PC-3 (cell line): ENCODE measurements around the gene PADI3. TPM values are rescaled to one million over a fixed set of nuclear protein-coding genes. Genes with fewer than 3 reads are reported as not detected.

Experiments used
- ATAC-seq: fragments of 200-7000 bp; cut with Tn5 transposase; 2 replicates; pipeline ENCODE4 v1.9.1; 2020; ENCODE audit warnings: mild to moderate bottlenecking, moderate library complexity
- BruUV-seq: library from RNA; stranded (reverse); fragments of 400-500 nt; replicated peaks from 2 replicates; lab custom pipeline; 2021; lab: Mats Ljungman, UMichigan
- CTCF ChIA-PET: fragments of 300-600 bp; sonication (Branson Sonifier 250); formaldehyde crosslinking; loops from one replicate; lab custom pipeline; 2022; ENCODE audit warnings: antibody characterized with exemption; lab: Charles Lee
- POLR2A ChIA-PET: fragments of 300-600 bp; sonication (Branson Sonifier 250); formaldehyde crosslinking; loops from one replicate; lab custom pipeline; 2022; ENCODE audit warnings: antibody characterized with exemption; ENCODE audit not compliant: unreplicated experiment; lab: Charles Lee
- DNase-seq: peaks from one replicate; pipeline ENCODE4 v3.0.0-alpha.2; 2015
- H2AFZ ChIP-seq: fragments of 300-600 bp; sonication (generic); 2 replicates; pipeline ENCODE4 v1.6.0; 2016; ENCODE audit warnings: antibody characterized with exemption, low read length
- H3F3A ChIP-seq: fragments of 300-600 bp; sonication (generic); one replicate; pipeline ENCODE4 v1.6.0; 2017; ENCODE audit warnings: antibody characterized with exemption, low read length, control low read depth, mild to moderate bottlenecking; ENCODE audit not compliant: unreplicated experiment
- H3K27ac ChIP-seq: fragments of 300-600 bp; sonication (generic); 2 replicates; pipeline ENCODE4 v1.5.1; 2016; ENCODE audit warnings: mild to moderate bottlenecking, low read length
- H3K27me3 ChIP-seq: fragments of 300-600 bp; sonication (generic); 2 replicates; pipeline ENCODE4 v1.6.1; 2016; ENCODE audit warnings: low read length, mixed read lengths
- H3K36me3 ChIP-seq: fragments of 300-600 bp; sonication (generic); 2 replicates; pipeline ENCODE4 v1.6.1; 2016; ENCODE audit warnings: low read depth, mixed run types, low read length, mixed read lengths
- H3K4me1 ChIP-seq: fragments of 300-600 bp; sonication (generic); 2 replicates; pipeline ENCODE4 v1.5.1; 2016; ENCODE audit warnings: low read length; ENCODE audit not compliant: insufficient read depth
- H3K4me2 ChIP-seq: fragments of 300-600 bp; sonication (generic); 2 replicates; pipeline ENCODE4 v1.6.0; 2016; ENCODE audit warnings: low read length
- H3K4me3 ChIP-seq: fragments of 300-600 bp; sonication (generic); 2 replicates; pipeline ENCODE4 v1.5.1; 2016; ENCODE audit warnings: mild to moderate bottlenecking, low read length, mixed read lengths
- H3K79me2 ChIP-seq: fragments of 300-600 bp; sonication (generic); 2 replicates; pipeline ENCODE4 v1.6.1; 2017; ENCODE audit warnings: low read length, mixed read lengths
- H3K9ac ChIP-seq: fragments of 300-600 bp; sonication (generic); 2 replicates; pipeline ENCODE4 v1.6.0; 2016; ENCODE audit warnings: mild to moderate bottlenecking, low read length
- H3K9me2 ChIP-seq: fragments of 300-600 bp; sonication (generic); replicated peaks from 2 replicates; pipeline ENCODE4 v1.6.1; 2016; ENCODE audit warnings: mixed run types, low read length, mixed read lengths
- H3K9me3 ChIP-seq: fragments of 300-600 bp; sonication (generic); 2 replicates; pipeline ENCODE4 v1.6.1; 2016; ENCODE audit warnings: low read length, mixed read lengths
- H4K20me1 ChIP-seq: fragments of 300-600 bp; sonication (generic); 2 replicates; pipeline ENCODE4 v1.6.1; 2016; ENCODE audit warnings: low read length, mixed read lengths
- EZH2 ChIP-seq: fragments of 300-600 bp; sonication (generic); IDR thresholded peaks from one replicate; pipeline ENCODE4 v1.6.1; 2017; ENCODE audit warnings: antibody characterized with exemption, mild to moderate bottlenecking, low read length; ENCODE audit not compliant: unreplicated experiment
- EZH2phosphoT487 ChIP-seq: fragments of 300-600 bp; sonication (generic); IDR thresholded peaks from 2 replicates; pipeline ENCODE4 v1.6.1; 2018; ENCODE audit warnings: mild to moderate bottlenecking, antibody characterized with exemption, low read length, borderline replicate concordance
- intact Hi-C: fragments of 100-400 bp; cut with micrococcal nuclease; formaldehyde crosslinking; loops from 2 replicates; pipeline ENCODE4 v1.9.0; 2023
- total RNA-seq: library from RNA; depleted of rRNA; stranded (reverse); fragments of >200 nt; gene quantifications from 2 replicates; pipeline ENCODE4 v1.2.3, GENCODE V29; 2014
- TF ChIP-seq, protein P1 (sequence below): fragments of 300-600 bp; sonication (generic); conservative IDR thresholded peaks from 2 replicates; pipeline ENCODE4 v1.5.1; 2017; ENCODE audit warnings: antibody characterized with exemption, low read depth, mild to moderate bottlenecking, low read length

The PADI3 gene
- total RNA-seq, 1 experiment from 2014 or later = 0.26 TPM

DNA sequence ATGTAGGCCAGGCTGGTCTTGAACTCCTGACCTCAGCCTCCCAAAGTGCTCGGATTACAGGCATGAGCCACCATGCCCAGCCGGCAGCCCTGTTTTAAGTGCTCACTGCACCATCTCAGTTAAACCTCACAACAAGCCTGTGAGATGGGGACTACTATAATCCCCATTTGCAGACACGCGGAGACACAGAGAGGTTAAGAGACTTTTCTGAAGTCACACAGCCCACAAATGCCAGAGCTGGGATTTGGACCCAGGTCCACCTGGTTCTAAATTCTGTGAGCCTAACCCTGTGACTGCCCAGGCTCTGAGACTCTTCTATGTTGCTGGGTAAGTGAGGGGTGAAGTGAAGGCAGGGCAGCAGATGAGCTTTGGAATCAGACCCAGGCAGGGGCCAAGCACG, 37.5 kb upstream of the PADI3 start:
- H3F3A ChIP-seq = no peaks in the 10 kb centered on the region
- H3K9me2 ChIP-seq = no peaks in the 10 kb centered on the region
- H3K4me2 ChIP-seq = no peak overlapping the region
- TF ChIP-seq EZH2 (no peak), EZH2phosphoT487 (no peak)
- TF ChIP-seq, protein P1, sequence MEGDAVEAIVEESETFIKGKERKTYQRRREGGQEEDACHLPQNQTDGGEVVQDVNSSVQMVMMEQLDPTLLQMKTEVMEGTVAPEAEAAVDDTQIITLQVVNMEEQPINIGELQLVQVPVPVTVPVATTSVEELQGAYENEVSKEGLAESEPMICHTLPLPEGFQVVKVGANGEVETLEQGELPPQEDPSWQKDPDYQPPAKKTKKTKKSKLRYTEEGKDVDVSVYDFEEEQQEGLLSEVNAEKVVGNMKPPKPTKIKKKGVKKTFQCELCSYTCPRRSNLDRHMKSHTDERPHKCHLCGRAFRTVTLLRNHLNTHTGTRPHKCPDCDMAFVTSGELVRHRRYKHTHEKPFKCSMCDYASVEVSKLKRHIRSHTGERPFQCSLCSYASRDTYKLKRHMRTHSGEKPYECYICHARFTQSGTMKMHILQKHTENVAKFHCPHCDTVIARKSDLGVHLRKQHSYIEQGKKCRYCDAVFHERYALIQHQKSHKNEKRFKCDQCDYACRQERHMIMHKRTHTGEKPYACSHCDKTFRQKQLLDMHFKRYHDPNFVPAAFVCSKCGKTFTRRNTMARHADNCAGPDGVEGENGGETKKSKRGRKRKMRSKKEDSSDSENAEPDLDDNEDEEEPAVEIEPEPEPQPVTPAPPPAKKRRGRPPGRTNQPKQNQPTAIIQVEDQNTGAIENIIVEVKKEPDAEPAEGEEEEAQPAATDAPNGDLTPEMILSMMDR = no peak
- no peaks in the 10 kb centered on the region for H3K36me3 ChIP-seq
- intact Hi-C loops = no loop called here
- H3K4me1 ChIP-seq = peaks cover 40% of the 10 kb centered on the region
- CTCF ChIA-PET = no interaction called here
- H3K27me3 ChIP-seq = no peaks in the 10 kb centered on the region
- DNase-seq = no peak
- H4K20me1 ChIP-seq = no peaks in the 10 kb centered on the region
- no peak overlapping the region for H2AFZ ChIP-seq
- POLR2A ChIA-PET = no interaction called here
- no peak overlapping the region for H3K9ac ChIP-seq
- no peaks in the 10 kb centered on the region for H3K9me3 ChIP-seq
- ATAC-seq = no peak
- no peak overlapping the region for H3K27ac ChIP-seq
- H3K4me3 ChIP-seq = no peak overlapping the region
- no peaks in the 10 kb centered on the region for H3K79me2 ChIP-seq
- no TSS peak for BruUV-seq

DNA sequence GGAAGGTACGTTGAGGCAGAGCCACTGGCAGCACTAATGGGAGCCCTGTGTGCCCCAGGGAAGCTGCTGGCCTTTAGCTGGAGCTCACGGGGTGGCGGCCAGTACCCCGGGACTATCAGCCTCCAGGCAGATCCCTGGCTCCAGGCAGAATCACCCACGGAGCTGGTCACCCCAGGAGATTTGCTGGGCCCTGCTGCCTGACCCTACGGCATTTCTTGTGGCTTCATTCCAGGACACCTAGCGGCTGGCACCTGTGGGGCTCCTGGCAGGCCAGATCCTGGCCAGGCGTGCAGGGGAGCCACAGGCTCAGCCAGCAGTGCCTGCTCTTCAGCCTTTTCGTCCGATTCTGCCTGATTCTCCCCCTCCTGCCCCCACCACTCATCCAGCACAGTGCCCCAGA, 36.9 kb upstream of the PADI3 start:
- Histone ChIP-seq H3K79me2 (no peaks in the 10 kb centered on the region), H2AFZ (no peak overlapping the region), H3F3A (no peaks in the 10 kb centered on the region), H3K4me3 (no peak overlapping the region), H3K4me1 (peaks cover 37% of the 10 kb centered on the region), H3K9ac (no peak overlapping the region), H3K9me3 (no peaks in the 10 kb centered on the region), H3K9me2 (no peaks in the 10 kb centered on the region), H3K4me2 (no peak overlapping the region), H4K20me1 (no peaks in the 10 kb centered on the region), H3K27ac (no peak overlapping the region), H3K27me3 (no peaks in the 10 kb centered on the region), H3K36me3 (no peaks in the 10 kb centered on the region)
- TF ChIP-seq EZH2 (no peak), EZH2phosphoT487 (no peak)
- TF ChIP-seq, protein P1 = no peak
- CTCF ChIA-PET = no interaction called here
- ATAC-seq (no peak), DNase-seq (no peak)
- no TSS peak for BruUV-seq
- intact Hi-C loops = no loop called here
- POLR2A ChIA-PET = no interaction called here

DNA sequence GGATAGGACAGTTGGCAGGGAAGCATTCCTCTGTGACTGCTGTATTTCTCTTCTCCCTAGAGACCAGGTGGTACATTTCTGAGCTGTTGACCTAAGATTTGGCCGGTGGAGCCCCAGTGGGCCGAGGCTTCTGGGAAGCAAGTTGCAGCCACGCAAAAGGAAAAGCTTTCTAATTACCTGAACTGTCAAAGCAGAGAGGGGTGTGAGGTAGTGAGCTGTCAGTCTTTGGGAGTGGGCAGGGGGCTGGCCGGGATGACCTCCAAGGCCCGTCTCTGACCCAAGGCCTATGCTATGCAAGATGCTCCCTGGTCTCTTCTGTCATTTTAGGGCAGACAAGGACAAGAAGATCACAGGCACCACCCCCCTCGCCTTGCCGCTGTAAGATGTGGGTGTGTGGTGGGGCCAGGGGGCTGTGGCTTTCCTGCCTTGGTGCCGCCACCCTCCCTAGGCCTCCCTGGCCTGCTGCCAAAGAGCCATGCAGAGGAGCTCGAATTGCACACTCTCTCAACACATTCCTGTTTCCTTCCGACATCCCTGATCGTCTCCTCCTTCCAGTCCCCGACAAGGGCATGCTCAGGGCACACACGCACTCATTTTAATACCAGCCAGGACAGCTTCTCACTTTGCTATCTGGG, 36.3 kb upstream of the PADI3 start:
- DNase-seq (no peak), ATAC-seq (no peak)
- Histone ChIP-seq H4K20me1 (no peaks in the 10 kb centered on the region), H3K9me3 (no peaks in the 10 kb centered on the region), H3K9ac (no peak overlapping the region), H3K36me3 (no peaks in the 10 kb centered on the region), H3K27ac (no peak overlapping the region), H2AFZ (no peak overlapping the region), H3K27me3 (no peaks in the 10 kb centered on the region), H3K4me1 (peaks cover 31% of the 10 kb centered on the region), H3F3A (no peaks in the 10 kb centered on the region), H3K4me2 (no peak overlapping the region), H3K4me3 (no peak overlapping the region), H3K79me2 (no peaks in the 10 kb centered on the region), H3K9me2 (no peaks in the 10 kb centered on the region)
- no TSS peak for BruUV-seq
- CTCF ChIA-PET = no interaction called here
- TF ChIP-seq EZH2 (no peak), EZH2phosphoT487 (no peak)
- TF ChIP-seq, protein P1 = no peak
- POLR2A ChIA-PET = no interaction called here
- intact Hi-C loops = no loop called here
